GM10847 (cell line): Measurements from ENCODE around the gene PDHA1.

Experiments
- POLR2A ChIP-seq: IDR thresholded peaks from 2 replicates; pipeline ENCODE4 v1.6.1; 2011; ENCODE audit not compliant: insufficient read length; ENCODE audit errors: extremely low read depth

PDHA1 gene

DNA sequence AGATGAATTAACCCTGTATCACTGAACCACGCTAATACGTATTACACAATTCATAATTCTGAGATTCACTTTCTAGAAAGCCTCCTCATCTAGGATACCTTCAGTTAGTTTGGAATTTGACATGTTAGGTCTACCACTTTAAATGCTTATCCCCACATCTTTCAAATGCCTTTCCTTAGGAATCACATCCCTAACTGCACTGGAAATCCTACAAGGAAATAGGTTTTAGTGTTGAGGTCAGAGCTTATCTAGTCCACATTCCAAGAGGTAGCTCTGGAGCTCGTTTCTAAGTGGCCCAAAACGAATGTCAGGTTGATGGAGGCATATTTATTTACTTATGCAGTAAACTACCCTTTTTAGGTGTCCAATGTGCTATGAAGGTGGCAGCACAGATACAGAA lies 18.0 kb downstream of the PDHA1 start:
- no peak for TF ChIP-seq POLR2A

DNA sequence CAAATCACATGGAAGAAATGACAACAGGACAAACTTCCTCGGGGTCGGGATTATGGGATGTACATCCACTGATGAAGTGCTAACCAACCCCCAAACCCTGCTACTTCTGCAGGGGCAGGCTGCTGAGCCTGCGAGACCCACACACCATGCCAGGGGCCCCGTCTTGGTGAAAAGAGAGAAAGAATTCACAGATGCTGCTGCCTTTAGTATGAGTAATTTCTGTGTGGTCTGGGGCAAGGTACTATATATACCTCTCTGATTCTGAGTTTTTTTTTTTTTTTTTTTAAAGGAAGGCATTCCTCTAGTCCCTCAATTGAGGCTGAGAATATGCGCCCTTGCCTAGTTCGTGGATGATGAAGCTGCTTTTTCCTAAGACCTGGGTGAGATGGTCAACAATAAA lies 24.8 kb downstream of the PDHA1 start:
- TF ChIP-seq POLR2A: no peak

GRCh38 chrX:19370061-19370460 lies 26.3 kb downstream of the PDHA1 start:
- TF ChIP-seq POLR2A: no peak

GRCh38 chrX:19372170-19372546 lies 28.4 kb downstream of the PDHA1 start:
- no peak for TF ChIP-seq POLR2A

GRCh38 chrX:19372547-19373331 lies 29.0 kb downstream of the PDHA1 start:
- no peak for TF ChIP-seq POLR2A

- TF ChIP-seq POLR2A: no peak
Observed at GRCh38 chrX:19373351-19373891, 29.7 kb downstream of the PDHA1 start.

DNA sequence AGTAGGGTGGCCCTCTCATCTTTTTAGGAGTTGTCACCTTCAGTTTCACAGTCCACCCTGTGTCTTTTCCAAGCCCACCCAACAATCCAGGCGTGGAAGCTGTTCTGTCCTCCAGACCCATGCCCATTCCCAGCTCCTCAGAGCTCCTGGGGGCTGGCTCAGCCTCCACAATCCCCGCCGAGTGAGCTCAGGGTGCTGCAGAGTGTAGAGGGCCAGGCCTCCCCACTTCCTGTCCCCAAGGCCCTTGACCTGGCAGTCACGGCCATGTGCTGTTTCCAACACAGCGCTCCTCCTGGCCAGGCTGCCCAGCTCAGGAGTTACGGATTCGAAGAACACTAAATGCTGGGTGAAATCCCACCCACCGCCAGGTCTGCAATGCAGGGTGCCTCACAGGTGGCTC lies 31.8 kb downstream of the PDHA1 start:
- TF ChIP-seq POLR2A: no peak

GRCh38 chrX:19377799-19378198 lies 34.1 kb downstream of the PDHA1 start:
- no peak for TF ChIP-seq POLR2A

DNA sequence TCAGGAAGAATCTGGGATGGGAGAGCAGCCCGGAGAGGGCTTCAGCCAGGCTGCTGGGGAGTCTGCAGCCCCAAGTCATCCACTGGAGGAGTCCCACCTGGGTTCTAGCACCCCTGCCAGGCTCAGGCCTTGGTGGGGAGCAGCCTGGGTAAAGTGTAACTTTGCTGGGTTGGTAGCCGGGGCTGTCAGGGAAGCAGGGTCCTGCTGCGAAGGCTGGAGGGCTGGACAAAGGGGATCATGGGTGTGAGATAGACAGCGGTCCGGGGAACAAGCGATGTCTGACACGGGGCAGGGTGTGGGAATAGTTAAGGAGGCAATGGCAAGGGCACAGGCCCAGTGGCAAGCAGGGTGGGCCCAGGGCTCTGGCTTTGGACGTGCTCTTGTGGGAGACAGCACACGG lies 37.6 kb downstream of the PDHA1 start:
- no peak for TF ChIP-seq POLR2A

DNA sequence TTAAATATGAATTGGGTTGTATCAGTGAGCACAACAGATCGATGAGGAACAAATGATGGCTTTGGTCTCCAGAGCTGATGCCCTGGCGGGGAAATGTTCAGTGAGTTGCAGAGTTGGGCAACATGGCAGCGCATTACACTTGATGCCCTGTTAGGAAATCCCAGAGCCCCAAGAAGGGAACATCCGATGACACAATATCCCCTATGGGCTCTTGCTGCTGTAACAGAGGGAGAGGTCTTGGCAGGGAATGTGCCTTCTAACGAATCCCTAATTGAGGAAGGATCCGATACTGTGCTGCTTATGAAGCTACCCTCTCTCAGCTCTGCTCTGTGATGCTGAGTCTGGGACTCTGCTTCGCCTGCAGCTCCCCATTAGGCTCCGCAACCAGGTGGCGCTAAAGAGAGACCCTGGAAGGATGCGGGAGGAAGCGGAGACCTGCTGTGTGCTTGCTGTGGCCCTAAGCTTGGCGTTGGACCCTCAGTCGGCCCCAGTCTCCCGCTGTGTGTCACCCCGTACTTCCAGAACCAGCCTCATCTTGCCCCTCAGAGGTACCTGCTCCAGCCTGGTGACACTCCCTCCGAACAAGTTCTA lies 38.9 kb downstream of the PDHA1 start:
- TF ChIP-seq POLR2A: no peak

GRCh38 chrX:19386679-19387078 lies 43.0 kb downstream of the PDHA1 start:
- TF ChIP-seq POLR2A: no peak

DNA sequence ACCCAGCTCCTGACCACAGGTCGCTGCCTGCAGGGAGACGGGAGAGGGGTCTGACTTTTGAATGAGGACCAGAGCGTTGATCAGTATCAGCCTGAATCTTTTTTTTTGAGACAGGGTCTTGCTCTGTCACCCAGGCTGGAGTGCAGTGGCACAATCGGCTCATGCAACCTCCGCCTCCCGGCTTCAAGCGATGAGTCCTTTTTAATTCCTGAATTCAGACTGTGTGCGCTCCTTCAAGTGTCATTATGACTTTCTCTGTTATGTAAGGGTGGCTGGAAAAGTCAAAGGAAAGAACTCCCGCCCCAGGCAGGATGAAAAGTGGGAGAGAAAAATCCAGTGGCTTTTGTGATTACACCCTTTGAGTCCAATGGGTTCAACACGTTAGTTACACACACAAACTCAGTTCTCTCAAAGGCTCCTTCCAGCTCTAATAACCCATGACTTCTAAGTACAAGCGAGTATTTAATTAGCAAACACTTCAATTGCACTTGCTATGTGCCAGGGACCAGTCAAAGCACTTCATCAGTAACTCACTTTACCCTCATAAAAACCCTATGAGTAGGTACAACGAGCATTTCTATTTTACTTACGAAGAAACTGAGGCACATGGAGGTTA lies 44.4 kb downstream of the PDHA1 start:
- no peak for TF ChIP-seq POLR2A

DNA sequence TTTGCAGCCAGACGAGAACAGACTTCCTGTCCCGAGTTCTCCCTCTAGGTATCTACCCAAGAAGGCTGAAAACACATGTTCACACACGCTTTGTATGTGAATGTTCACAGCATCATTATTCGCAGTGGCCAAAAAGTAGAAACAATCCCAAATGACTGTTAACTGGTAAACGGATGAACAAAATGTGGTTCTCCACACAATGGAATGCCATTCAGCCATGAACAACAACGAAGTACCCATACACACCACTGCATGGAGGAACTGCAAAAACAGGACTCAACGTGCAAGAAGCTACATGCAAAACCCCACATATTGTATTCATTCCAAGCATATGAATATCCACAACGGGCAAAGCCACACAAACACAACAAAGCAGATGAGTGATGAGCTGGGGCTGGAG lies 45.0 kb downstream of the PDHA1 start:
- no peak for TF ChIP-seq POLR2A

GRCh38 chrX:19389227-19389845 lies 45.6 kb downstream of the PDHA1 start:
- TF ChIP-seq POLR2A: no peak

GRCh38 chrX:19392078-19392477 lies 48.4 kb downstream of the PDHA1 start:
- no peak for TF ChIP-seq POLR2A

- no peak for TF ChIP-seq POLR2A
Observed at GRCh38 chrX:19392703-19393102, 49.0 kb downstream of the PDHA1 start.

DNA sequence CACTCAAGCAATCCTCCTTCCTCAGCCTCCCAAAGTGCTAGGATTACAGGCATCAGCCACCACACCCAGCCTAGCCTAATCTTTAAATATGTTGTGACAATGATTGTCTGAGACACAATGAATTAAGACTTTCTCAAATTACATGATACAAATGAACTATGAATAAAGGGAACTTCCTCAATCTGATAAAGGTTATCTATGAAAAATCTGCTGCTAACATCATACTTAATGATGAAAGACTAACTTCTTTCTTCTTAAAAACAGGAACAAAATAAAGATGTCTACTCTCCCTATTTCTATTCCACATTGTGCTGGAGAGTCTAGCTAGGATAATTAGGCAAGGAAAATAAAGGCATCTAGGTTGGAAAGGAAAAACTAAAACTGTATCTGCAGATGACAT lies 60.0 kb downstream of the PDHA1 start:
- TF ChIP-seq POLR2A: no peak

DNA sequence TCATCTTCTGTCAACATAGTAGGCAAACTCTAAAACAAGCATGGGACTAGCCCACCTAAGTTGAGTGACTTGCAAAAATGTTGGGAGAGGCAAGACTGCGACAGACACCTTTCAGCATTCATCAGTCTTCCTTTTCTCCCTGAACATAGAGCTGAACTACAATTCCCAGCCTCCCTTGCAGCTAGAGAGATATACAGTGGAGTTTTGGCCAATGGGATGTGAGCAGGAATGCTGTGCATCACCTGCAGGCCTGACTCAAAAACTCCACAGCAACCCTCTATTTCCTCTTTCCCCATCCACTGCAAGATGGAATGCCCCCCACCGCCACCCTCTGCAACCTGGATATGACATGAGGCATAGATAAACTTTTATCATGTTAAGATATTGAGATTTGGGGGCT lies 66.5 kb downstream of the PDHA1 start:
- TF ChIP-seq POLR2A: no peak
